ENCODE measurements around the gene SLC18A2.

DNA sequence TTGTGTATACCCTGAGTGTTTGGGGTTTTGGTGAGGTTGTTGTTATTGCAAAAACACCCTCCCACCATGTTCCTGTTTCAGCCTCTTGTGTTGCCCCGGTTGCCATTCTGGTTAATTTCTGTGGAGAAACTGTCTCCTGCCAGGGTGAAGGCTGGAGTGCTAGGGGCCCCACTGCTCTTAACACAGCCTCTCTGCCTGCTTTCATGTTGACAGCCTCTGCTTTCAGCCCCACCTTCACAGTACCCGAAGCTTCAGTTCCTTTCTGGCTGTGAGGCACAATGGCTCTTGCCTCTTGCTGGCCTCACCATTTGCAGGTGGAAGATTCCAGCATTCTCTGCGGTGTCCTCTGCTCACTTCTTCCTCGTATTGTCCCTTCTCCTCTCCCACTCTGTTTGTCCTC lies 19.2 kb downstream of the SLC18A2 start:
- TF ChIP-seq, protein P1, sequence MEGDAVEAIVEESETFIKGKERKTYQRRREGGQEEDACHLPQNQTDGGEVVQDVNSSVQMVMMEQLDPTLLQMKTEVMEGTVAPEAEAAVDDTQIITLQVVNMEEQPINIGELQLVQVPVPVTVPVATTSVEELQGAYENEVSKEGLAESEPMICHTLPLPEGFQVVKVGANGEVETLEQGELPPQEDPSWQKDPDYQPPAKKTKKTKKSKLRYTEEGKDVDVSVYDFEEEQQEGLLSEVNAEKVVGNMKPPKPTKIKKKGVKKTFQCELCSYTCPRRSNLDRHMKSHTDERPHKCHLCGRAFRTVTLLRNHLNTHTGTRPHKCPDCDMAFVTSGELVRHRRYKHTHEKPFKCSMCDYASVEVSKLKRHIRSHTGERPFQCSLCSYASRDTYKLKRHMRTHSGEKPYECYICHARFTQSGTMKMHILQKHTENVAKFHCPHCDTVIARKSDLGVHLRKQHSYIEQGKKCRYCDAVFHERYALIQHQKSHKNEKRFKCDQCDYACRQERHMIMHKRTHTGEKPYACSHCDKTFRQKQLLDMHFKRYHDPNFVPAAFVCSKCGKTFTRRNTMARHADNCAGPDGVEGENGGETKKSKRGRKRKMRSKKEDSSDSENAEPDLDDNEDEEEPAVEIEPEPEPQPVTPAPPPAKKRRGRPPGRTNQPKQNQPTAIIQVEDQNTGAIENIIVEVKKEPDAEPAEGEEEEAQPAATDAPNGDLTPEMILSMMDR (conservative IDR thresholded peaks at IDR 0.05) = no peak
- TF ChIP-seq ZFX (IDR thresholded peaks at IDR 0.05) = no peak

Data from C4-2B (cell line).